T-helper 1 cell treated with Interleukin-12 subunit alpha and Interleukin-12 subunit beta and Interleukin-4 antibody, amounts not matched to agents 30 μg/mL and 1 μg/mL, for 36 hours (primary cell): Measurements from ENCODE around the gene SORT1.
"Not testable (repeated sequence)": the region's sequence is repeated elsewhere in the genome, so short reads cannot be mapped to it uniquely, and the experiment has no call there.

Experiments
- H3K27ac Mint-ChIP-seq: one replicate; pipeline ENCODE4 v1.8.0; 2021; ENCODE audit warnings: mild to moderate bottlenecking, mixed read lengths
- H3K27me3 Mint-ChIP-seq: one replicate; pipeline ENCODE4 v1.8.0; 2021; ENCODE audit warnings: low read depth, mixed read lengths
- H3K36me3 Mint-ChIP-seq: one replicate; pipeline ENCODE4 v1.8.0; 2021; ENCODE audit warnings: low read depth, mixed read lengths
- H3K4me1 Mint-ChIP-seq: one replicate; pipeline ENCODE4 v1.8.0; 2021; ENCODE audit warnings: low read depth, mixed read lengths
- H3K4me3 Mint-ChIP-seq: one replicate; pipeline ENCODE4 v1.8.0; 2021; ENCODE audit warnings: mild to moderate bottlenecking, moderate library complexity, mixed read lengths
- H3K9me3 Mint-ChIP-seq: one replicate; pipeline ENCODE4 v1.8.0; 2021; ENCODE audit warnings: mixed read lengths

The SORT1 gene

GRCh38 chr1:109412551-109412950 lies 14.8 kb upstream of the SORT1 start:
- Mint-ChIP-seq H3K4me3 (no peak overlapping the region), H3K9me3 (no peaks in the 10 kb centered on the region), H3K4me1 (peaks cover 30% of the 10 kb centered on the region), H3K27me3 (no peaks in the 10 kb centered on the region), H3K27ac (no peak overlapping the region), H3K36me3 (peaks cover 71% of the 10 kb centered on the region)

GRCh38 chr1:109404838-109405237 lies 7.1 kb upstream of the SORT1 start:
- Mint-ChIP-seq H3K9me3 (peaks cover 3% of the 10 kb centered on the region), H3K4me3 (peak overlapping the region; percentile 1), H3K4me1 (peaks cover 15% of the 10 kb centered on the region), H3K27me3 (no peaks in the 10 kb centered on the region), H3K36me3 (peaks cover 46% of the 10 kb centered on the region), H3K27ac (peak overlapping the region; percentile 52)

GRCh38 chr1:109402025-109402424 lies 4.3 kb upstream of the SORT1 start:
- no peak overlapping the region for H3K4me3 Mint-ChIP-seq
- H3K4me1 Mint-ChIP-seq: peaks cover 16% of the 10 kb centered on the region
- peaks cover 33% of the 10 kb centered on the region for H3K36me3 Mint-ChIP-seq
- peaks cover 3% of the 10 kb centered on the region for H3K9me3 Mint-ChIP-seq
- peaks cover 19% of the 10 kb centered on the region for H3K27me3 Mint-ChIP-seq
- H3K27ac Mint-ChIP-seq: no peak overlapping the region

GRCh38 chr1:109400035-109400655 lies 2.4 kb upstream of the SORT1 start:
- Mint-ChIP-seq H3K9me3 (peaks cover 3% of the 10 kb centered on the region), H3K36me3 (peaks cover 20% of the 10 kb centered on the region), H3K4me3 (no peak overlapping the region), H3K4me1 (peaks cover 14% of the 10 kb centered on the region), H3K27ac (no peak overlapping the region), H3K27me3 (peaks cover 37% of the 10 kb centered on the region)

- Mint-ChIP-seq H3K9me3 (no peaks in the 10 kb centered on the region), H3K4me3 (no peak overlapping the region), H3K4me1 (peaks cover 8% of the 10 kb centered on the region), H3K27me3 (peaks cover 44% of the 10 kb centered on the region), H3K27ac (no peak overlapping the region), H3K36me3 (peaks cover 14% of the 10 kb centered on the region)
Observed at GRCh38 chr1:109399326-109399957, 1.7 kb upstream of the SORT1 start.

- H3K27me3 Mint-ChIP-seq: peaks cover 50% of the 10 kb centered on the region
- peak overlapping the region; percentile 83 for H3K4me3 Mint-ChIP-seq
- peaks cover 8% of the 10 kb centered on the region for H3K4me1 Mint-ChIP-seq
- H3K9me3 Mint-ChIP-seq: no peaks in the 10 kb centered on the region
- H3K36me3 Mint-ChIP-seq: peaks cover 12% of the 10 kb centered on the region
- no peak overlapping the region for H3K27ac Mint-ChIP-seq
Observed at GRCh38 chr1:109398343-109399225, 866 bp upstream of the SORT1 start.

GRCh38 chr1:109396871-109397580 lies 692 bp downstream of the SORT1 start:
- Mint-ChIP-seq H3K27me3 (peaks cover 63% of the 10 kb centered on the region), H3K4me1 (peaks cover 9% of the 10 kb centered on the region), H3K36me3 (peaks cover 12% of the 10 kb centered on the region), H3K27ac (no peak overlapping the region), H3K4me3 (peak overlapping the region; percentile 84), H3K9me3 (no peaks in the 10 kb centered on the region)

GRCh38 chr1:109396513-109396839 lies 1.2 kb downstream of the SORT1 start:
- Mint-ChIP-seq H3K27ac (no peak overlapping the region), H3K27me3 (peaks cover 63% of the 10 kb centered on the region), H3K4me1 (peaks cover 12% of the 10 kb centered on the region), H3K9me3 (no peaks in the 10 kb centered on the region), H3K36me3 (peaks cover 10% of the 10 kb centered on the region), H3K4me3 (peak overlapping the region; percentile 27)

- peaks cover 7% of the 10 kb centered on the region for H3K36me3 Mint-ChIP-seq
- peaks cover 14% of the 10 kb centered on the region for H3K4me1 Mint-ChIP-seq
- H3K9me3 Mint-ChIP-seq: no peaks in the 10 kb centered on the region
- H3K4me3 Mint-ChIP-seq: peak overlapping the region; percentile 27
- no peak overlapping the region for H3K27ac Mint-ChIP-seq
- H3K27me3 Mint-ChIP-seq: peaks cover 63% of the 10 kb centered on the region
Observed at GRCh38 chr1:109395602-109396512, 1.9 kb downstream of the SORT1 start.

- H3K4me3 Mint-ChIP-seq, H3K27ac Mint-ChIP-seq, H3K9me3 Mint-ChIP-seq, H3K36me3 Mint-ChIP-seq: not testable (repeated sequence)
- Mint-ChIP-seq H3K27me3 (peaks cover 67% of the 10 kb centered on the region), H3K4me1 (peaks cover 14% of the 10 kb centered on the region)
Observed at GRCh38 chr1:109395282-109395599, 2.5 kb downstream of the SORT1 start.

- no peak overlapping the region for H3K4me3 Mint-ChIP-seq
- H3K4me1 Mint-ChIP-seq: peaks cover 17% of the 10 kb centered on the region
- H3K36me3 Mint-ChIP-seq: peaks cover 6% of the 10 kb centered on the region
- no peak overlapping the region for H3K27ac Mint-ChIP-seq
- no peaks in the 10 kb centered on the region for H3K9me3 Mint-ChIP-seq
- H3K27me3 Mint-ChIP-seq: peaks cover 71% of the 10 kb centered on the region
Observed at GRCh38 chr1:109394591-109395281, 3.0 kb downstream of the SORT1 start.

- peaks cover 74% of the 10 kb centered on the region for H3K27me3 Mint-ChIP-seq
- no peak overlapping the region for H3K27ac Mint-ChIP-seq
Observed at GRCh38 chr1:109393617-109394233, 4.0 kb downstream of the SORT1 start.

More at GRCh38 chr1:109393617-109394233, 4.0 kb downstream of the SORT1 start:
- Mint-ChIP-seq H3K4me3 (no peak overlapping the region), H3K4me1 (peaks cover 16% of the 10 kb centered on the region), H3K9me3 (no peaks in the 10 kb centered on the region), H3K36me3 (peaks cover under 1% of the 10 kb centered on the region)
